Smooth muscle cell of the brain vasculature (primary cell): ENCODE data around the gene RAD51B.

Experiments
- DNase-seq: peaks from one replicate; pipeline ENCODE4 v3.0.0-alpha.2; 2012; ENCODE audit warnings: low read depth, low spot score

The RAD51B gene

GRCh38 chr14:68401855-68402254, 582.3 kb downstream of the RAD51B start:
- no peak for DNase-seq

- DNase-seq: no peak
Measured at GRCh38 chr14:68402525-68403101, 583.0 kb downstream of the RAD51B start.

- DNase-seq: no peak
Measured at GRCh38 chr14:68403191-68404145, 583.9 kb downstream of the RAD51B start.

GRCh38 chr14:68404146-68404527, 584.6 kb downstream of the RAD51B start:
- DNase-seq: no peak

GRCh38 chr14:68404652-68405183, 585.1 kb downstream of the RAD51B start:
- DNase-seq: no peak

- DNase-seq: no peak
Measured at GRCh38 chr14:68405961-68406360, 586.4 kb downstream of the RAD51B start.

GRCh38 chr14:68407285-68407684, 587.7 kb downstream of the RAD51B start:
- DNase-seq: no peak

- DNase-seq: no peak
Measured at GRCh38 chr14:68407825-68408224, 588.2 kb downstream of the RAD51B start.

GRCh38 chr14:68408680-68409079, 589.1 kb downstream of the RAD51B start:
- no peak for DNase-seq

GRCh38 chr14:68409387-68409786, 589.8 kb downstream of the RAD51B start:
- no peak for DNase-seq

- DNase-seq: no peak
Measured at GRCh38 chr14:68412505-68413465, 593.2 kb downstream of the RAD51B start.

GRCh38 chr14:68413509-68413908, 593.9 kb downstream of the RAD51B start:
- DNase-seq: no peak

- no peak for DNase-seq
Measured at GRCh38 chr14:68414121-68414520, 594.5 kb downstream of the RAD51B start.

GRCh38 chr14:68416171-68416570, 596.6 kb downstream of the RAD51B start:
- no peak for DNase-seq

- no peak for DNase-seq
Measured at GRCh38 chr14:68417009-68417650, 597.6 kb downstream of the RAD51B start.

- no peak for DNase-seq
Measured at GRCh38 chr14:68418174-68419118, 598.9 kb downstream of the RAD51B start.

GRCh38 chr14:68420350-68420749, 600.8 kb downstream of the RAD51B start:
- DNase-seq: no peak

GRCh38 chr14:68421116-68421515, 601.5 kb downstream of the RAD51B start:
- DNase-seq: no peak

GRCh38 chr14:68423686-68424085, 604.1 kb downstream of the RAD51B start:
- no peak for DNase-seq
